ENCODE data around the gene TJP2. TPM values are rescaled to one million over a fixed set of nuclear protein-coding genes. Genes with fewer than 3 reads are reported as not detected.

Gene TJP2
- total RNA-seq, 1 experiment from 2014 or later, result 155 TPM

- Mint-ChIP-seq H3K9me3 (no peaks in the 10 kb centered on the region), H3K4me3 (no peak overlapping the region), H3K27me3 (ENCODE audit: low read depth) (no peaks in the 10 kb centered on the region), H3K27ac (no peak overlapping the region), H3K36me3 (no peaks in the 10 kb centered on the region), H3K4me1 (peaks cover 56% of the 10 kb centered on the region)
- DNase-seq (ENCODE audit: low spot score) (no peak), ATAC-seq (peak; percentile 59)
- TF ChIP-seq MLX (CRISPR knock-in tag; IDR thresholded peaks at IDR 0.05) (no peak), PRDM15 (CRISPR knock-in tag; IDR thresholded peaks at IDR 0.05) (no peak), PRRX2 (CRISPR knock-in tag; IDR thresholded peaks at IDR 0.05) (no peak), MYBL2 (CRISPR knock-in tag; IDR thresholded peaks at IDR 0.05) (no peak), SMAD4 (CRISPR knock-in tag; IDR thresholded peaks at IDR 0.05) (no peak), OVOL2 (CRISPR knock-in tag; IDR thresholded peaks at IDR 0.05; ENCODE audit: borderline replicate concordance) (no peak), PREB (CRISPR knock-in tag; IDR thresholded peaks at IDR 0.05; ENCODE audit: borderline replicate concordance) (no peak), CTCF (IDR thresholded peaks at IDR 0.05) (no peak; the same call in 1 of the 2 replicates), ESRRA (CRISPR knock-in tag; IDR thresholded peaks at IDR 0.05; ENCODE audit: borderline replicate concordance) (no peak), ZNF671 (CRISPR knock-in tag; IDR thresholded peaks at IDR 0.05) (no peak), CDX4 (CRISPR knock-in tag; IDR thresholded peaks at IDR 0.05; ENCODE audit: borderline replicate concordance) (no peak), FOXP4 (CRISPR knock-in tag; IDR thresholded peaks at IDR 0.05) (no peak), RORB (CRISPR knock-in tag; IDR thresholded peaks at IDR 0.05) (no peak), NFE2L1 (CRISPR knock-in tag; IDR thresholded peaks at IDR 0.05) (no peak), TP53 (CRISPR knock-in tag; IDR thresholded peaks at IDR 0.05) (no peak), IRF1 (CRISPR knock-in tag; IDR thresholded peaks at IDR 0.05) (no peak), CREM (CRISPR knock-in tag; IDR thresholded peaks at IDR 0.05) (no peak), E2F5 (CRISPR knock-in tag; IDR thresholded peaks at IDR 0.05) (no peak)
- POLR2A ChIA-PET, result interaction anchor here (0.6 kb wide), 1 partner anchor 72 kb away, joined by 3 read pairs; no protein-coding TSS in a partner anchor
- CTCF ChIA-PET, result interaction anchor here (0.5 to 4.0 kb wide), 43 partner anchors 9 to 162 kb away, joined by 3 to 44 read pairs (median 4); partner anchors contain the start of genes FXN and TJP2
Measured at GRCh38 chr9:69193685-69194032, 19.6 kb downstream of the TJP2 start.
